Activated T-cell treated with anti-CD3 and anti-CD28 coated beads, Interleukin-2, amount 50 U/mL, for 72 hours (primary cell): ENCODE data around the gene RALGAPA2. TPM values are rescaled to one million over a fixed set of nuclear protein-coding genes. Genes with fewer than 3 reads are reported as not detected.

ENCODE experiments used
- ATAC-seq, 2 donors: fragments of 150-1000 bp; cut with Tn5 transposase; replicated peaks in 1 of 2; 2 replicates each; pipeline ENCODE4 v1.10.0; 2021; ENCODE audit warnings: moderate library complexity in 2 of 2, mild to moderate bottlenecking in 1 of 2
- DNase-seq, 2 donors: peaks; one replicate each; pipeline ENCODE4 v3.0.0; 2021 to 2022; ENCODE audit warnings: mixed read lengths in 1 of 2
- H3K27ac Mint-ChIP-seq: one replicate; pipeline ENCODE4 v1.8.0; 2022; ENCODE audit warnings: mild to moderate bottlenecking, moderate library complexity, mixed read lengths
- H3K27me3 Mint-ChIP-seq: one replicate; pipeline ENCODE4 v1.8.0; 2022; ENCODE audit warnings: low read depth, mixed read lengths
- H3K36me3 Mint-ChIP-seq, 2 donors: one replicate each; pipeline ENCODE4 v1.8.0; 2022; ENCODE audit warnings: mixed read lengths in 2 of 2, mild to moderate bottlenecking in 1 of 2; ENCODE audit not compliant: insufficient read depth in 2 of 2
- H3K4me1 Mint-ChIP-seq: one replicate; pipeline ENCODE4 v1.8.0; 2022; ENCODE audit warnings: low read depth, mixed read lengths
- H3K4me3 Mint-ChIP-seq, 2 donors: one replicate each; pipeline ENCODE4 v1.8.0; 2022; ENCODE audit warnings: mild to moderate bottlenecking in 2 of 2, mixed read lengths in 2 of 2, moderate library complexity in 2 of 2
- H3K9me3 Mint-ChIP-seq, 2 donors: one replicate each; pipeline ENCODE4 v1.8.0; 2022; ENCODE audit warnings: mixed read lengths in 2 of 2
- total RNA-seq, 2 donors: library from RNA; stranded (reverse); gene quantifications; one replicate each; pipeline ENCODE4 v1.2.3, GENCODE V29; 2022

RALGAPA2 gene
- total RNA-seq, 2 donors from 2014 or later: 38.4 to 46.8 TPM

- peaks cover 0 to 2% of the 10 kb centered on the region in 2 donors for H3K36me3 Mint-ChIP-seq
- H3K9me3 Mint-ChIP-seq: no peaks in the 10 kb centered on the region
- DNase-seq (no peak), ATAC-seq (no peak)
- no peak overlapping the region for H3K27ac Mint-ChIP-seq
- no peak overlapping the region for H3K4me3 Mint-ChIP-seq
- H3K4me1 Mint-ChIP-seq: peaks cover 9% of the 10 kb centered on the region
- H3K27me3 Mint-ChIP-seq: no peaks in the 10 kb centered on the region
These were observed 270.0 kb downstream of the RALGAPA2 start for GRCh38 chr20:20442466-20442865.

GRCh38 chr20:20440886-20441658 is 271.4 kb downstream of the RALGAPA2 start:
- Mint-ChIP-seq H3K4me3 (no peak overlapping the region), H3K27me3 (no peaks in the 10 kb centered on the region), H3K4me1 (peaks cover 9% of the 10 kb centered on the region), H3K27ac (no peak overlapping the region), H3K36me3 (peaks cover 0 to 2% of the 10 kb centered on the region in 2 donors), H3K9me3 (no peaks in the 10 kb centered on the region)
- ATAC-seq (no peak), DNase-seq (no peak)

GRCh38 chr20:20440481-20440880 is 272.0 kb downstream of the RALGAPA2 start:
- no peak for ATAC-seq
- no peak for DNase-seq
- H3K27me3 Mint-ChIP-seq: no peaks in the 10 kb centered on the region
- no peaks in the 10 kb centered on the region for H3K9me3 Mint-ChIP-seq
- peaks cover 9% of the 10 kb centered on the region for H3K4me1 Mint-ChIP-seq
- peaks cover 0 to 2% of the 10 kb centered on the region in 2 donors for H3K36me3 Mint-ChIP-seq
- H3K4me3 Mint-ChIP-seq: no peak overlapping the region
- no peak overlapping the region for H3K27ac Mint-ChIP-seq

GRCh38 chr20:20439602-20440190 is 272.7 kb downstream of the RALGAPA2 start:
- no peak overlapping the region for H3K4me3 Mint-ChIP-seq
- H3K4me1 Mint-ChIP-seq: peaks cover 9% of the 10 kb centered on the region

GRCh38 chr20:20437314-20437713 is 275.1 kb downstream of the RALGAPA2 start:
- H3K4me1 Mint-ChIP-seq: peaks cover 7% of the 10 kb centered on the region
- H3K9me3 Mint-ChIP-seq: no peaks in the 10 kb centered on the region
- H3K27me3 Mint-ChIP-seq: no peaks in the 10 kb centered on the region
- DNase-seq (no peak), ATAC-seq (no peak)
- H3K4me3 Mint-ChIP-seq: no peak overlapping the region
- H3K36me3 Mint-ChIP-seq: peaks cover 2% of the 10 kb centered on the region in 2 donors
- no peak overlapping the region for H3K27ac Mint-ChIP-seq

More at GRCh38 chr20:20439602-20440190, 272.7 kb downstream of the RALGAPA2 start:
- Mint-ChIP-seq H3K9me3 (no peaks in the 10 kb centered on the region), H3K36me3 (peaks cover 2% of the 10 kb centered on the region in 2 donors), H3K27ac (no peak overlapping the region), H3K27me3 (no peaks in the 10 kb centered on the region)
- ATAC-seq: no peak
- no peak for DNase-seq

GRCh38 chr20:20436689-20437088 is 275.8 kb downstream of the RALGAPA2 start:
- H3K27ac Mint-ChIP-seq: no peak overlapping the region
- peaks cover 2% of the 10 kb centered on the region in 2 donors for H3K36me3 Mint-ChIP-seq
- peaks cover 5% of the 10 kb centered on the region for H3K4me1 Mint-ChIP-seq
- H3K27me3 Mint-ChIP-seq: no peaks in the 10 kb centered on the region
- no peaks in the 10 kb centered on the region for H3K9me3 Mint-ChIP-seq
- DNase-seq (no peak), ATAC-seq (no peak)
- no peak overlapping the region for H3K4me3 Mint-ChIP-seq

GRCh38 chr20:20435453-20435852 is 277.0 kb downstream of the RALGAPA2 start:
- DNase-seq (no peak), ATAC-seq (no peak)
- Mint-ChIP-seq H3K9me3 (no peaks in the 10 kb centered on the region), H3K4me1 (peaks cover 5% of the 10 kb centered on the region), H3K4me3 (no peak overlapping the region), H3K36me3 (peaks cover 2% of the 10 kb centered on the region in 2 donors), H3K27me3 (no peaks in the 10 kb centered on the region), H3K27ac (no peak overlapping the region)

- H3K4me3 Mint-ChIP-seq: no peak overlapping the region
- DNase-seq (no peak), ATAC-seq (no peak)
- H3K9me3 Mint-ChIP-seq: no peaks in the 10 kb centered on the region
- peaks cover 2% of the 10 kb centered on the region in 2 donors for H3K36me3 Mint-ChIP-seq
- no peaks in the 10 kb centered on the region for H3K27me3 Mint-ChIP-seq
- peaks cover 17% of the 10 kb centered on the region for H3K4me1 Mint-ChIP-seq
- H3K27ac Mint-ChIP-seq: no peak overlapping the region
These were observed 279.7 kb downstream of the RALGAPA2 start for GRCh38 chr20:20432618-20433286.

- ATAC-seq: no peak
- peaks cover 40% of the 10 kb centered on the region for H3K4me1 Mint-ChIP-seq
- no peaks in the 10 kb centered on the region for H3K9me3 Mint-ChIP-seq
- no peaks in the 10 kb centered on the region for H3K27me3 Mint-ChIP-seq
- DNase-seq: no peak
- H3K27ac Mint-ChIP-seq: no peak overlapping the region
- H3K36me3 Mint-ChIP-seq: no peaks in the 10 kb centered on the region
- H3K4me3 Mint-ChIP-seq: no peak overlapping the region
These were observed 282.4 kb downstream of the RALGAPA2 start for GRCh38 chr20:20430066-20430465.

- DNase-seq: no peak
- no peaks in the 10 kb centered on the region for H3K9me3 Mint-ChIP-seq
- H3K27ac Mint-ChIP-seq: peak overlapping the region; percentile 91
- H3K4me1 Mint-ChIP-seq: peaks cover 53% of the 10 kb centered on the region
- ATAC-seq: no peak
- peak overlapping the region in 1 of 2 donors; percentile 51 for H3K4me3 Mint-ChIP-seq
- H3K36me3 Mint-ChIP-seq: no peaks in the 10 kb centered on the region
- no peaks in the 10 kb centered on the region for H3K27me3 Mint-ChIP-seq
These were observed 284.4 kb downstream of the RALGAPA2 start for GRCh38 chr20:20428067-20428466.

GRCh38 chr20:20427227-20427864 is 285.1 kb downstream of the RALGAPA2 start:
- Mint-ChIP-seq H3K4me1 (peaks cover 54% of the 10 kb centered on the region), H3K27me3 (no peaks in the 10 kb centered on the region), H3K4me3 (peak overlapping the region; percentile 56 to 84), H3K27ac (peak overlapping the region; percentile 91), H3K9me3 (no peaks in the 10 kb centered on the region), H3K36me3 (peaks cover 2 to 4% of the 10 kb centered on the region in 2 donors)
- DNase-seq (peak in 1 of 2 donors; percentile 20), ATAC-seq (peak; percentile 18 to 65)

GRCh38 chr20:20426655-20426907 is 285.9 kb downstream of the RALGAPA2 start:
- Mint-ChIP-seq H3K36me3 (peaks cover 2 to 4% of the 10 kb centered on the region in 2 donors), H3K27ac (peak overlapping the region; percentile 91), H3K27me3 (no peaks in the 10 kb centered on the region), H3K9me3 (no peaks in the 10 kb centered on the region), H3K4me3 (peak overlapping the region; percentile 38 to 84), H3K4me1 (peaks cover 54% of the 10 kb centered on the region)
- ATAC-seq (no peak), DNase-seq (no peak)
